Fibroblast of skin of back (primary cell): ENCODE data around the gene CPNE7.
A peak's percentile ranks its signal among the peaks of the same experiment; 100 is the strongest.
"Not testable (repeated sequence)": the region's sequence is repeated elsewhere in the genome, so short reads cannot be mapped to it uniquely, and the experiment has no call there.

ENCODE experiments used
- DNase-seq: peaks from one replicate; pipeline ENCODE4 v3.0.0-alpha.2; 2013

The CPNE7 gene

DNA sequence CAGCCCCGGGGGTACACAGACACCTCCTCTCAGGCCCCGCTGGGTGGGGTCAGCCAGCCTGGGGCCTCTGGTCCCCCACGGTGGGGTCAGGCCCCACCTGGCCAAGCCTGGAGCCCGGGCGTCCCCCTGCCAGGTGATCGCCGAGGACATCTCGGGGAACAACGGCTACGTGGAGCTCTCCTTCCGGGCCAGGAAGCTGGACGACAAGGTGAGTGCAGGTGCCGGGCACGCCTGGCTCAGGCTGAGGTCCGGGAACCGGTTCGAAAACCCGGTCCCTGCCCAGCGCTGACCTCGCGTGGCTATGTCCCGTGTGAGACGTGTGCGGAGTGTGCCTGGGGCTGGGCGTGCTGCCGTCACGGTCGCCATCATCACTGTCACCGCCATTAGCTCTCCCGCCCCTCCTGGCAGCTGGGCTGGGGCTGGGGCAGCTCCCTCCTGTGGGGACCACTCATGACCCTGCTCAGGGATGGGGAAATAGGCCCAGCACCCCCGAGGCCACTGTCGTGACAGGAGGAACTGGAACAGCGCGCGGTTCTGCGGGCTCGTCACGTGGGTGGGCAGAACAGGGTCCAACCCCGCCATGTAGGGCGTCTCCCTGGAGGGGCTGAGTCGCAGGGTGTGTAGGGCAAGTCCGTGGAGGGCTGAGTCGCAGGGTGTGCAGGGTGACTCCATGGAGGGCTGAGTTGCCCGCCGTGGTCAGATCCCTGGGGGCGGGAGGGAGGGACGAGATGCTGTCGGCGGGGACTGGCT is 8.5 kb downstream of the CPNE7 start:
- no peak for DNase-seq

- DNase-seq: no peak
Measured at GRCh38 chr16:89584768-89585549, 9.4 kb downstream of the CPNE7 start.

- no peak for DNase-seq
Measured at GRCh38 chr16:89586218-89586617, 10.7 kb downstream of the CPNE7 start.

- no peak for DNase-seq
Measured at GRCh38 chr16:89586853-89587252, 11.3 kb downstream of the CPNE7 start.

- not testable (repeated sequence) for DNase-seq
Measured at GRCh38 chr16:89587676-89588075, 12.1 kb downstream of the CPNE7 start.

DNA sequence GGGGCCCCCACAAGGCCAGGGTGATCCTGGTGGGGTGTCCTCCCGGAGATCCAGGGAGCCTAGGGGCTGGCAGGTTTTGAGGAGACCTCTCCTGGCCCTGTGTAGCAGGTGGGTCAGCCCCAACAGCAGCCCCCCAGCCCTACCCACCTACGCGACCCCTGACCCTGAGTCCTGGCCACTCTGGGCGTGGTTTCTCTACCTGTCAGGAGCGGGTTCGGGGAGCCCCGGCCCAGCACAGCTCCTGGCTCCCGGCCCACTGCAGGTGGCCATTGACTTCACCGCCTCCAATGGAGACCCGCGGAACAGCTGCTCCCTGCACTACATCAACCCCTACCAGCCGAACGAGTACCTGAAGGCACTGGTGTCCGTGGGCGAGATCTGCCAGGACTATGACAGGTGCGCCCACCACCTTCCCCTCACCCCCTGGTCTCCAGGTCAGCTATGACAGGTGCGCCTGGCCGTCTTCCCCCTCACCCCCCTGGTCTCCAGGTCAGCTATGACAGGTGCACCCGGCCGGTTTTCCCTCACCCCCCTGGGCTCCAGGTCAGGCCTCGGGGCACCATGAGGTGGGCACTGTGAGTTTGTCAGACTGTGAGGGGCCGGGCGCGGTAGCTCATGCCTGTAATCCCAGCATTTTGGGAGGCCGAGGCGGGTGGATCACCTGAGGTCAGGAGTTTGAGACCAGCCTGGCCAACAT is 13.0 kb downstream of the CPNE7 start:
- DNase-seq: no peak

GRCh38 chr16:89589241-89589926 is 13.8 kb downstream of the CPNE7 start:
- no peak for DNase-seq

DNA sequence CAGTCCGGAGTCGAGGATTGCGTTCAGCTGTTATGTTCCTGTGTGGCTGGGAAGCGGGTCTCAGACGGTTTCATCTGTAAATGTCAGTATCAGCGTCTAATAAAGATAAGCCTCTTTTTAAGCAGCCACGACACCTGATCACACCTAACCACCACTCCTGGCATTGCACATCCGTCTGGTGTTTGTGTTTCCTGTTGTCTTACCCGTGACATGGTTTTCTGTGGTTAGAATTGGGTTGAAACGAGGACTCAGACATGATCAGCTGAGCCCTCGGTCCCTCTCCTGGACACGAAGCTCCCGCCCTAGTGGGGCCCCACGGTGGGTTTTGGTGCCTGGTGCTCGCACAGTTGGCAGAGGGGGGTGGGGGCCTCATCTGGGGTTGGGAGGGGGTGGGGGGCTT is 18.3 kb downstream of the CPNE7 start:
- no peak for DNase-seq

DNA sequence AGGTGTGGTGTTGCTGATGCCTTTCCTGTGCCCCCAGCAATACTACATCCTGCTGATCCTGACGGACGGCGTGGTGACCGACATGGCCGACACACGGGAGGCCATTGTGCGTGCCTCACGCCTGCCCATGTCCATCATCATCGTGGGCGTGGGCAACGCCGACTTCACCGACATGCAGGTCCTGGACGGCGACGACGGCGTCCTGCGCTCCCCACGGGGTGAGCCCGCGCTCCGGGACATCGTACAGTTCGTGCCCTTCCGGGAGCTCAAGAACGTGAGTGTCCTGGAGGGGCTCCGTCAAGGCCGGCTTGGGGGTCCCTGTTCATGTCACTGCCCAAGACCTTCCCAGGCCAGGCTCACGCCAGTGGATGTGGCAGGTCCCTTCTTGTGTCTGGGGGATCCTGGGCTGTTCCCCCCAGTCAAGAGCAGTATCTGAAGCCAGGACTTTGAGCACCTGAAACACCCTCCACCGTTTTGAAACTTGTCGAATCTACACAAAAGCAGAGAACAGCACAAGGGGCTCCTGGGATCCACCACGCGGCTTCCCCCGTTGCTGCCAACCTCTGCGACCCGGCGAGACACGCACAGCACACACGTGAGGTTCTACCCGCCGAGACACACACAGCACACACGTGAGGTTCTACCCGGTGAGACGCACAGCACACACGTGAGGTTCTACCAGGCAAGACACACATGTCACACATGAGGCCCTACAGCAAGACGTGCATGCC is 19.9 kb downstream of the CPNE7 start:
- no peak for DNase-seq

DNA sequence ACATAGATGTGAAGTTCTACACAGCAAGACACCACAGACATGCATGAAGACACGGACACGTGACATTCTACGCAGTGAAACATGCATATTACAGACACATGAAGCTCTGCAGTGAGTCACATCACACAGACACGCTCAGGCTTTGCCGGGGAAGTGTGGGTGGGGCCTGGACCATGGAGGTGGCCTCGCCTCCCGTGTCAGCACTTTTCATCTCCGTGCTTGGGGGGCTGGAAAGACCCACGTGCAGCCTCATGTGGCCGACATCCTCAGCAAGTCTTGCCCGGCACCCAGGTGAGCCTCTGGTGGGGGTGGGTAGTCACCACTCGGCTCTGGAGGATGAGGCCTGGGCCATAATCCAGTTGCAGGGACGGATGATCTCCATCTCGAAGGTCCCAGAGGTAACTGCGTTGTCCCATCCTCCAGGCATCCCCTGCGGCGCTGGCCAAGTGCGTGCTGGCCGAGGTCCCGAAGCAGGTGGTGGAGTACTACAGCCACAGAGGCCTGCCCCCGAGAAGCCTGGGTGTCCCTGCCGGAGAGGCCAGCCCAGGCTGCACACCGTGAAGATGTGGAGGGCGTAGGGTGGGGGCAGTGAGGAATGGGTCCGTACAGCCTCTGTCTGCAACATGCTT is 20.6 kb downstream of the CPNE7 start:
- DNase-seq: no peak

DNA sequence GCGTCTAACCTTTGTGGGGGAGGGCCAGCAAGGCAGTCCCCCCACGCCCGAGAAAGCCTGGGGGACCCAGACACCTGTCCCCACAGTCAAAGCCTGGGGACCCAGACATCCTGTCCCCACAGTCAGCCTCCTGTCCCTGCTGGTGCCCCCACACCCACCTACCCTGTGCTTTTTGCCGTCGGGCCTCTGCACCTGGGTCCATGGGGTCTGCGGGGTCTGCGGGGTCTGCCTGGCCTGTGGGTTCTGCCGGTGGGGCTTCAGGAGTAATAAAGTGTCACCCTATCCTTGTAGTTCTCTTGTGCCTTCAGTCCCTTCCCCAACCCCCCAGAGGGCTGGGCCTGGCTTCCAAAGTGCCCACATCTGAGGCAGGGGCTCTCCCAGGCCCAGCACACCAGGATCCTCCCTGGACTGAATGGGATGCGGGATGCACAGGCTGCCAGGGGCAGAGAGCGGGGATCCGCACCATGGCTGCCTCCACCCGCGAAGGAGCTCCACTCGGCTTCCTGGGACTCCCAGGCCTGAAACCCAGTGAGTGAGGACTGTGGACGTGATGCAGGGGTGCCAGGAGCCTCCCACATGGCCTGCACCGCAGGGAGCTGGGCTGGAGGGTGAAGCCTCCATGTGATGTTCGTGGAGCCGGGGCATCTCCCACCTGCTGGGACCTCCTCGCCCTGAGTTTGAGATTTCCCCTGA is 21.5 kb downstream of the CPNE7 start:
- DNase-seq: no peak

GRCh38 chr16:89598199-89598598 is 22.6 kb downstream of the CPNE7 start:
- DNase-seq: peak; percentile 32

GRCh38 chr16:89599451-89599858 is 23.9 kb downstream of the CPNE7 start:
- no peak for DNase-seq

DNA sequence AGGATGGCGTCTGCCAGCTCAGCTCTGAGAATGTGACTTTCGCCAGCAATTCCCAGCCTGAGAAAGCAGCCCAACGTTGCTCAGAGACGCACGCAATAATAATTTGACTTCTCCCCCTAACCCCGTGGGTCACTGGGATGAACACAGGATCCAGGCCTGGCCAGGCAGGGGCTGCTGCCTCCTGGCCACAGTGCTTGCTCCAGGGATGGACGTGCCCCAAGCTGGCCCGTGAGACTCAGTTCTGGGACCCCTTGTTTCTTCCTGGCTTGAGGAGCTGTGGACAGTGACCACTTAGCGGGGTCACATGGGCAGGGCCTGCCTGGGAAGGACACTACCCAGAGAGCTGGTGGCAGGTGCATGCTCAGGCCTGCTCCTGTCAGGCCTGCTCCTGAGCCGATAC is 24.3 kb downstream of the CPNE7 start:
- no peak for DNase-seq

DNA sequence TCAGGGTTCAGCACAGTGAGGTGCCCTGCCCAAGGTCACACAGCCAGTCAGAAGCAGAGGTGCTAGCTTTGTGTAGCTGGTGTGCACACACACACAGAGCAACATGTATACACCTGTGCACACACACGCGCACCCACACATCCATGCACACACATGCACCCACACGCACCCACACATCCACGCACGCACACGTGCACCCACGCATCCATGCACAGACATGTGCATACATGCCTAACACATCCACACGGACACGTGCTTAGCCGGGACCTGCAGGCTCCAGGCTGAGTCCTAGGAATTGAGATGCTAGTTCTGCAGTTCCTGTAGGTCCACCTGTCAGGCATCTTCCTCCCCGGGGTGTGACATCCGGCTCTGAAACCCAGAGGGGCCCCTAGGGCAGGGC is 24.9 kb downstream of the CPNE7 start:
- DNase-seq: no peak

GRCh38 chr16:89600956-89601355 is 25.4 kb downstream of the CPNE7 start:
- peak; percentile 25 for DNase-seq

- no peak for DNase-seq
Measured at GRCh38 chr16:89601906-89602272, 26.3 kb downstream of the CPNE7 start.

DNA sequence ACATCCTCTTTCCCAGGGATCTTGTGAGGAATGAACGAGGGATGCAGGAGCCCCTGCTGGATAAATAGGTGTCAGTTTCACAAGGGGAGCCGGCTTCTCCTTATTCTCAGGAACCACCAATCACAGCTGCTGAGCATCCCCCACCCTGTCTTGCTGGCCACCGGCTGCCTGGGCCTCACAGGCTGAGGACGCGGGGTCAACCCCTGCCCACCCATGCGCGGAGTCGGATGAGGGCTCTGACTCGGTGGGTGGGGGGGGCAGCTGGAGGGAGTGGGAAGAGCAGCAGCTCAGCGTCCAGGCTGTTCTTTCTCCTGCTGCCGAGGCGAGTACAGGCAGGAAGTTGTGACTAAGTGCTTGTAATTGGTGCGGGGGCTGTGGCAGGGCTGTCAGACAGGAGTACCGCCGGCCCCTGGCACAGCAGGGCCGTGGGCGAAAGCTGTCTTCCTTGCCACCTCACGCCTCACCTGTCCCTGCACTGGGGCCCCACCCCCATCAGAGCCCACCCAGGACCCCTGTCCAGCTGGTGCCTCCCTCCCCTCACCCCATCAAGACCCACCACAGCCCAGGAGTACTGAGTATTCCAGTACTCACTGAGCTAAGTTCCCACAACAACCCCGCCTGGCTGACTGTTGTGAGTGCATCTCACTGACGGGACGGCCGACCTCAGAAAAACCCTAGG is 26.9 kb downstream of the CPNE7 start:
- DNase-seq: peak; percentile 83

DNA sequence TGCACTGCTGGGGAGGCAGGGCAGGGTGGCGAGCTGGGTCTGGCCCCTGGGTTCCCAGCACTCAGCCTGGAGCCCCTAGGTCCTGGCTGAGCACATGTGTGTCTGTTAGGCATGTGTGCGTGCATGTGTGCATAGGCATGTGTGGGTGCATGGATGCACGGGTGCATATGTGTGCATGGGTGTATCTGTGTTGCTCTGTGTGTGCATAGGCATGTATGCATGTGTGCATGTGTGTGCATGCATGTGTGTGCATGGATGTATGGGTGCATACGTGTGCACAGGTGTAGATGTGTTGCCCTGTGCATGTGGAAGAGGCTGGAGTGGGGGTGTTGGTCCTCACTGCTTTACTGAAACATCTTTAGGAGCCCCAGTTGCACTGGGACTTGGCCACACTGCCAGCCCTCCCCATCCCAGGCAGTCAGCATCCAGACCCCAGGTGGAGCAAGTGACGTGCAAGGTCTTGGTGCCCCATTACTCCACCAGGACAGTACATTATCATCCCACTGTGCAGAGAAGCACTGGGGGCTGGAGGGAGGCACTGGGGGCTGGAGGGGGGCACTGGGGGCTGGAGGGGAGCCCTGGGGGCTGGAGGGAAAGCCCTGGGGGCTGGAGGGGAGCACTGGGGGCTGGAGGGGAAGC is 27.5 kb downstream of the CPNE7 start:
- no peak for DNase-seq

- no peak for DNase-seq
Measured at GRCh38 chr16:89604764-89605163, 29.2 kb downstream of the CPNE7 start.
